B cell (primary cell): ENCODE results near the gene VAV2. TPM values are rescaled to one million over a fixed set of nuclear protein-coding genes. Genes with fewer than 3 reads are reported as not detected.

Source experiments
- ATAC-seq: fragments of 200-7000 bp; cut with Tn5 transposase; one replicate; pipeline ENCODE4 v1.10.0; 2021; ENCODE audit warnings: low read depth, mild to moderate bottlenecking, moderate number of reproducible peaks, moderate library complexity
- CTCF ChIA-PET: fragments of 350-600 bp; sonication (Branson Sonifier 250); formaldehyde crosslinking; loops from one replicate; lab custom pipeline; 2021; ENCODE audit warnings: antibody characterized with exemption, inconsistent platforms; lab: Charles Lee
- POLR2A ChIA-PET: fragments of 350-600 bp; sonication (Branson Sonifier 250); formaldehyde crosslinking; loops from one replicate; lab custom pipeline; 2021; ENCODE audit warnings: antibody characterized with exemption; lab: Charles Lee
- DNase-seq: peaks from one replicate; pipeline ENCODE4 v3.0.0; 2013
- H2AFZ ChIP-seq: 2 replicates; pipeline ENCODE4 v1.6.1; 2012; ENCODE audit warnings: mild to moderate bottlenecking, low read depth, low read length; ENCODE audit not compliant: insufficient read depth, poor library complexity, severe bottlenecking
- H3K27ac ChIP-seq, 2 donors: 1 replicate in 1 of 2; 2 replicates in 1 of 2; pipeline ENCODE4 v1.5.1; 2012 to 2013; ENCODE audit warnings: low read length in 2 of 2, mild to moderate bottlenecking in 2 of 2, moderate library complexity in 1 of 2
- H3K27me3 ChIP-seq, 4 experiments: fragments of 200-600 bp in 1 of 4; sonication (generic) in 1 of 4; replicated peaks in 1 of 4; 1 replicate in 2 of 4; 2 replicates in 2 of 4; pipeline versions ENCODE4 v1.6.1 to v1.7.0; 2013 to 2016; ENCODE audit warnings: low read length in 3 of 4, mild to moderate bottlenecking in 2 of 4, mixed read lengths in 1 of 4, moderate library complexity in 1 of 4; ENCODE audit not compliant: insufficient read depth in 4 of 4, control insufficient read depth in 3 of 4; ENCODE audit errors: control extremely low read depth in 1 of 4
- H3K36me3 ChIP-seq, 2 experiments: replicated peaks in 1 of 2; 1 replicate in 1 of 2; 2 replicates in 1 of 2; pipeline versions ENCODE4 v1.6.1 to v1.7.1; 2013; ENCODE audit warnings: low read length in 1 of 2; ENCODE audit not compliant: insufficient read depth in 2 of 2, control insufficient read depth in 1 of 2; ENCODE audit errors: control extremely low read depth in 1 of 2, extremely low read depth in 1 of 2
- H3K4me1 ChIP-seq, 2 donors: fragments of 200-600 bp in 1 of 2; sonication (generic) in 1 of 2; 1 replicate in 1 of 2; 2 replicates in 1 of 2; pipeline versions ENCODE4 v1.5.1 to v1.6.1; 2013 to 2017; ENCODE audit warnings: low read length in 2 of 2; ENCODE audit not compliant: control insufficient read depth in 2 of 2, insufficient read depth in 2 of 2
- H3K4me2 ChIP-seq: replicated peaks from 2 replicates; pipeline ENCODE3; 2012; ENCODE audit warnings: mild to moderate bottlenecking, low read depth, low read length; ENCODE audit not compliant: poor library complexity, severe bottlenecking
- H3K4me3 ChIP-seq, 5 experiments: fragments of 200-600 bp in 1 of 5; sonication (generic) in 1 of 5; 1 replicate in 3 of 5; 2 replicates in 2 of 5; pipeline versions ENCODE4 v1.5.1 to v1.7.0; 2011 to 2016; ENCODE audit warnings: low read length in 4 of 5, mild to moderate bottlenecking in 4 of 5, low read depth in 2 of 5, control low read depth in 1 of 5, moderate library complexity in 1 of 5; ENCODE audit not compliant: insufficient read depth in 1 of 5; ENCODE audit errors: control extremely low read depth in 1 of 5, extremely low read depth in 1 of 5
- H3K79me2 ChIP-seq: fragments of 200-600 bp; sonication (generic); one replicate; pipeline ENCODE4 v1.6.0; 2016; ENCODE audit warnings: low read length; ENCODE audit not compliant: control insufficient read depth, insufficient read depth
- H3K9ac ChIP-seq: fragments of 200-600 bp; sonication (generic); 2 replicates; pipeline ENCODE4 v1.6.1; 2017; ENCODE audit warnings: mild to moderate bottlenecking, low read length, moderate library complexity
- H3K9me3 ChIP-seq, 3 donors: one replicate each; pipeline versions ENCODE4 v1.6.1 to v1.7.1; 2013; ENCODE audit warnings: low read length in 2 of 3; ENCODE audit not compliant: control insufficient read depth in 2 of 3, insufficient read depth in 1 of 3; ENCODE audit errors: control extremely low read depth in 1 of 3
- H4K20me1 ChIP-seq: 2 replicates; pipeline ENCODE4 v1.6.0; 2012; ENCODE audit warnings: mild to moderate bottlenecking, low read length; ENCODE audit not compliant: insufficient read depth, control insufficient read depth, poor library complexity, severe bottlenecking
- H3K27ac Mint-ChIP-seq: one replicate; pipeline ENCODE4 v1.8.0; 2021; ENCODE audit warnings: mixed read lengths
- H3K27me3 Mint-ChIP-seq: one replicate; pipeline ENCODE4 v1.8.0; 2021; ENCODE audit warnings: mixed read lengths
- H3K4me1 Mint-ChIP-seq: one replicate; pipeline ENCODE4 v1.8.0; 2021; ENCODE audit warnings: mixed read lengths
- H3K4me3 Mint-ChIP-seq: one replicate; pipeline ENCODE4 v1.8.0; 2021; ENCODE audit warnings: mixed read lengths
- H3K9me3 Mint-ChIP-seq: one replicate; pipeline ENCODE4 v1.8.0; 2022; ENCODE audit warnings: mixed read lengths; ENCODE audit not compliant: insufficient read depth
- CTCF ChIP-seq: fragments of 200-600 bp; IDR thresholded peaks from one replicate; pipeline ENCODE4 v1.8.0; 2022; ENCODE audit warnings: antibody characterized with exemption, mild to moderate bottlenecking
- EZH2 ChIP-seq: IDR thresholded peaks from 2 replicates; pipeline ENCODE4 v1.6.1; 2012; ENCODE audit warnings: borderline replicate concordance, low read depth, mild to moderate bottlenecking, moderate library complexity, low read length; ENCODE audit not compliant: insufficient read depth, poor library complexity, severe bottlenecking
- WGBS: methylation state at CpG from one replicate; pipeline ENCODE4 v1.1.5; 2013; ENCODE audit warnings: missing lambda C conversion rate; ENCODE audit not compliant: insufficient coverage; 5-methylcytosine and 5-hydroxymethylcytosine counted together
- intact Hi-C: fragments of 100-400 bp; cut with micrococcal nuclease; formaldehyde crosslinking; loops from one replicate; pipeline ENCODE4 v1.10.0; 2022
- polyA plus RNA-seq: library from polyadenylated mRNA; depleted of rRNA; stranded (reverse); fragments of >200 nt; gene quantifications from 2 replicates; pipeline ENCODE4 v1.2.3, GENCODE V29; 2012
- total RNA-seq, 2 donors: library from RNA; stranded (reverse); fragments of 120-200 nt in 1 of 2; gene quantifications; 1 replicate in 1 of 2; 2 replicates in 1 of 2; pipeline versions ENCODE4 v1.2.3 to v1.2.4, GENCODE V29; 2013 to 2022

The VAV2 gene
- total and polyA plus RNA-seq, 2 donors (not counting 1 experiment from before 2014, with no cell fraction given): 34.4 to 128 TPM

- Histone ChIP-seq H3K9me3 (no peaks in the 10 kb centered on the region), H3K79me2 (peaks cover 96% of the 10 kb centered on the region), H3K9ac (no peak overlapping the region), H3K36me3 (peaks cover 0 to 4% of the 10 kb centered on the region in 2 experiments), H3K4me1 (peaks cover 10% of the 10 kb centered on the region in 2 donors), H2AFZ (no peak overlapping the region), H3K27me3 (no peaks in the 10 kb centered on the region), H3K4me2 (no peak overlapping the region), H4K20me1 (peaks cover 96% of the 10 kb centered on the region), H3K4me3 (no peak overlapping the region), H3K27ac (no peak overlapping the region)
- ChIA-PET POLR2A (no interaction called here), CTCF (no interaction called here)
- intact Hi-C loops: no loop called here
- H3K27me3 Mint-ChIP-seq: no peaks in the 10 kb centered on the region
- H3K9me3 Mint-ChIP-seq: no peaks in the 10 kb centered on the region
- 92% methylated on average over 10 of the region's 10 CpGs for WGBS
- ATAC-seq: no peak
- DNase-seq: no peak
- no peak overlapping the region for H3K4me3 Mint-ChIP-seq
- H3K4me1 Mint-ChIP-seq: peaks cover 52% of the 10 kb centered on the region
- TF ChIP-seq CTCF: no peak
- no peak for TF ChIP-seq EZH2
- H3K27ac Mint-ChIP-seq: no peak overlapping the region
These were observed 117.5 kb downstream of the VAV2 start for GRCh38 chr9:133874659-133875058.

GRCh38 chr9:133874060-133874657 lies 118.0 kb downstream of the VAV2 start:
- no peak overlapping the region for H3K4me2 ChIP-seq
- DNase-seq (no peak), ATAC-seq (no peak)
- peaks cover 96% of the 10 kb centered on the region for H4K20me1 ChIP-seq
- H3K36me3 ChIP-seq: peaks cover 0 to 4% of the 10 kb centered on the region in 2 experiments
- TF ChIP-seq EZH2 (no peak), CTCF (no peak)
- no peaks in the 10 kb centered on the region for H3K9me3 Mint-ChIP-seq
- H3K9ac ChIP-seq: no peak overlapping the region
- H3K4me1 Mint-ChIP-seq: peaks cover 50% of the 10 kb centered on the region
- peaks cover 11 to 15% of the 10 kb centered on the region in 2 donors for H3K4me1 ChIP-seq
- over 99% methylated on average over 12 of the region's 14 CpGs for WGBS
- ChIA-PET POLR2A (no interaction called here), CTCF (no interaction called here)
- H3K4me3 ChIP-seq: no peak overlapping the region
- no peaks in the 10 kb centered on the region for H3K9me3 ChIP-seq
- H3K79me2 ChIP-seq: peaks cover 96% of the 10 kb centered on the region
- H3K27ac Mint-ChIP-seq: no peak overlapping the region
- no peaks in the 10 kb centered on the region for H3K27me3 Mint-ChIP-seq
- intact Hi-C loops: no loop called here
- H3K4me3 Mint-ChIP-seq: no peak overlapping the region
- no peak overlapping the region for H3K27ac ChIP-seq
- no peak overlapping the region for H2AFZ ChIP-seq
- H3K27me3 ChIP-seq: no peaks in the 10 kb centered on the region
